Activated B cell treated with CpG ODN at 0.5 μM for 24 hours (primary cell): ENCODE measurements around the gene AMIGO2. TPM values are rescaled to one million over a fixed set of nuclear protein-coding genes. Genes with fewer than 3 reads are reported as not detected.

ENCODE experiments used
- ATAC-seq: fragments of 200-7000 bp; cut with Tn5 transposase; one replicate; pipeline ENCODE4 v1.10.0; 2021; ENCODE audit warnings: low read depth, mild to moderate bottlenecking, moderate library complexity
- CTCF ChIA-PET: fragments of 350-600 bp; sonication (Branson Sonifier 250); formaldehyde crosslinking; loops from one replicate; lab custom pipeline; 2021; ENCODE audit warnings: antibody characterized with exemption; lab: Charles Lee
- POLR2A ChIA-PET: fragments of 350-600 bp; sonication (Branson Sonifier 250); formaldehyde crosslinking; loops from one replicate; lab custom pipeline; 2021; ENCODE audit warnings: antibody characterized with exemption; lab: Charles Lee
- DNase-seq: peaks from one replicate; pipeline ENCODE4 v3.0.0; 2022
- H3K27ac Mint-ChIP-seq: one replicate; pipeline ENCODE4 v1.8.0; 2020; ENCODE audit warnings: mixed read lengths
- H3K27me3 Mint-ChIP-seq: one replicate; pipeline ENCODE4 v1.8.0; 2021; ENCODE audit warnings: mixed read lengths
- H3K36me3 Mint-ChIP-seq: one replicate; pipeline ENCODE4 v1.8.0; 2021; ENCODE audit warnings: low read depth, mixed read lengths
- H3K4me1 Mint-ChIP-seq: one replicate; pipeline ENCODE4 v1.8.0; 2021; ENCODE audit warnings: mixed read lengths
- H3K4me3 Mint-ChIP-seq: one replicate; pipeline ENCODE4 v1.8.0; 2020; ENCODE audit warnings: mild to moderate bottlenecking, mixed read lengths
- H3K9me3 Mint-ChIP-seq: one replicate; pipeline ENCODE4 v1.8.0; 2020; ENCODE audit warnings: mixed read lengths
- CTCF ChIP-seq: fragments of 200-600 bp; IDR thresholded peaks from one replicate; pipeline ENCODE4 v1.8.0; 2022; ENCODE audit warnings: antibody characterized with exemption, mild to moderate bottlenecking
- intact Hi-C: fragments of 100-400 bp; cut with micrococcal nuclease; formaldehyde crosslinking; loops from one replicate; pipeline ENCODE4 v1.15.1; 2024
- total RNA-seq: library from RNA; stranded (reverse); gene quantifications from 2 replicates; pipeline ENCODE4 v1.2.3, GENCODE V29; 2022

Gene AMIGO2
- total RNA-seq, 1 donor from 2014 or later = 14.1 TPM

GRCh38 chr12:47028981-47029708 lies 50.6 kb downstream of the AMIGO2 start:
- ChIA-PET POLR2A (interaction anchor here (0.6 kb wide), 1 partner anchor 257 kb away, joined by 4 read pairs; no protein-coding TSS in a partner anchor), CTCF (interaction anchor here (1.1 to 1.3 kb wide), 2 partner anchors 8 to 379 kb away, joined by 3 to 4 read pairs; no protein-coding TSS in a partner anchor)
- Mint-ChIP-seq H3K4me3 (no peak overlapping the region), H3K36me3 (no peaks in the 10 kb centered on the region), H3K27me3 (peaks cover 5% of the 10 kb centered on the region), H3K4me1 (peaks cover 9% of the 10 kb centered on the region), H3K9me3 (no peaks in the 10 kb centered on the region), H3K27ac (no peak overlapping the region)
- ATAC-seq (no peak), DNase-seq (no peak)
- no peak for TF ChIP-seq CTCF
- intact Hi-C loops = no loop called here

- Mint-ChIP-seq H3K36me3 (no peaks in the 10 kb centered on the region), H3K4me3 (no peak overlapping the region), H3K4me1 (peaks cover 7% of the 10 kb centered on the region), H3K9me3 (no peaks in the 10 kb centered on the region), H3K27me3 (peaks cover 5% of the 10 kb centered on the region), H3K27ac (no peak overlapping the region)
- TF ChIP-seq CTCF = no peak
- ATAC-seq (no peak), DNase-seq (no peak)
- CTCF ChIA-PET = no interaction called here
- intact Hi-C loops = no loop called here
- POLR2A ChIA-PET = no interaction called here
Measured at GRCh38 chr12:47028186-47028585, 51.6 kb downstream of the AMIGO2 start.

Other genes with a start within 250 kb of the AMIGO2 start
- 60.9 and 65.4 TPM in 2 replicates for gene PCED1B, start 338 bp downstream of the AMIGO2 start, total RNA-seq